Karpas-422 (cell line): ENCODE measurements around the gene SH3TC1. TPM values are rescaled to one million over a fixed set of nuclear protein-coding genes. Genes with fewer than 3 reads are reported as not detected.

Experiments used
- DNase-seq: peaks from one replicate; pipeline ENCODE4 v3.0.0-alpha.2; 2015
- H2AFZ ChIP-seq: fragments of 200-600 bp; sonication (generic); 2 replicates; pipeline ENCODE4 v1.6.1; 2014; ENCODE audit warnings: antibody characterized with exemption, low read length, mixed read lengths
- H3K27ac ChIP-seq: fragments of 200-600 bp; sonication (generic); 2 replicates; pipeline ENCODE4 v1.5.1; 2014; ENCODE audit warnings: mild to moderate bottlenecking, low read length, moderate library complexity
- H3K27me3 ChIP-seq: fragments of 200-600 bp; sonication (generic); 2 replicates; pipeline ENCODE4 v1.6.1; 2014; ENCODE audit warnings: low read length, mixed read lengths
- H3K36me3 ChIP-seq: fragments of 200-600 bp; sonication (generic); 2 replicates; pipeline ENCODE4 v1.6.1; 2014; ENCODE audit warnings: low read length, mixed read lengths; ENCODE audit not compliant: insufficient read depth
- H3K4me1 ChIP-seq: fragments of 200-600 bp; sonication (generic); 2 replicates; pipeline ENCODE4 v1.6.1; 2014; ENCODE audit warnings: mild to moderate bottlenecking, low read length, mixed read lengths
- H3K4me2 ChIP-seq: fragments of 200-600 bp; sonication (generic); 2 replicates; pipeline ENCODE4 v1.6.1; 2014; ENCODE audit warnings: low read length, low read depth, mild to moderate bottlenecking; ENCODE audit not compliant: poor library complexity, severe bottlenecking
- H3K4me3 ChIP-seq: fragments of 200-600 bp; sonication (generic); 2 replicates; pipeline ENCODE4 v1.5.1; 2014; ENCODE audit warnings: mild to moderate bottlenecking, antibody characterized with exemption, low read length, mixed read lengths
- H3K79me2 ChIP-seq: fragments of 200-600 bp; sonication (generic); 2 replicates; pipeline ENCODE4 v1.6.1; 2014; ENCODE audit warnings: mild to moderate bottlenecking, low read length, mixed read lengths
- H3K9ac ChIP-seq: fragments of 200-600 bp; sonication (generic); 2 replicates; pipeline ENCODE4 v1.6.0; 2014; ENCODE audit warnings: low read length
- H3K9me2 ChIP-seq: fragments of 200-600 bp; sonication (generic), shearing (Covaris generic); replicated peaks from 2 replicates; pipeline ENCODE4 v1.6.0; 2014; ENCODE audit warnings: mild to moderate bottlenecking, low read length, moderate library complexity; ENCODE audit not compliant: insufficient read depth
- H3K9me3 ChIP-seq: fragments of 300-700, 200-600 bp; sonication (generic); 2 replicates; pipeline ENCODE4 v1.6.1; 2014; ENCODE audit warnings: low read length, mixed read lengths
- H4K20me1 ChIP-seq: fragments of 200-600 bp; sonication (generic); 2 replicates; pipeline ENCODE4 v1.6.1; 2014; ENCODE audit warnings: mild to moderate bottlenecking, antibody characterized with exemption, low read length, low read depth; ENCODE audit not compliant: insufficient read depth
- total RNA-seq: library from RNA; depleted of rRNA; stranded (reverse); fragments of >200 nt; shearing (Covaris generic); gene quantifications from 2 replicates; pipeline ENCODE4 v1.2.3, GENCODE V29; 2014; ENCODE audit warnings: low replicate concordance

SH3TC1 gene
- total RNA-seq, 1 experiment from 2014 or later: 6.9 TPM

DNA sequence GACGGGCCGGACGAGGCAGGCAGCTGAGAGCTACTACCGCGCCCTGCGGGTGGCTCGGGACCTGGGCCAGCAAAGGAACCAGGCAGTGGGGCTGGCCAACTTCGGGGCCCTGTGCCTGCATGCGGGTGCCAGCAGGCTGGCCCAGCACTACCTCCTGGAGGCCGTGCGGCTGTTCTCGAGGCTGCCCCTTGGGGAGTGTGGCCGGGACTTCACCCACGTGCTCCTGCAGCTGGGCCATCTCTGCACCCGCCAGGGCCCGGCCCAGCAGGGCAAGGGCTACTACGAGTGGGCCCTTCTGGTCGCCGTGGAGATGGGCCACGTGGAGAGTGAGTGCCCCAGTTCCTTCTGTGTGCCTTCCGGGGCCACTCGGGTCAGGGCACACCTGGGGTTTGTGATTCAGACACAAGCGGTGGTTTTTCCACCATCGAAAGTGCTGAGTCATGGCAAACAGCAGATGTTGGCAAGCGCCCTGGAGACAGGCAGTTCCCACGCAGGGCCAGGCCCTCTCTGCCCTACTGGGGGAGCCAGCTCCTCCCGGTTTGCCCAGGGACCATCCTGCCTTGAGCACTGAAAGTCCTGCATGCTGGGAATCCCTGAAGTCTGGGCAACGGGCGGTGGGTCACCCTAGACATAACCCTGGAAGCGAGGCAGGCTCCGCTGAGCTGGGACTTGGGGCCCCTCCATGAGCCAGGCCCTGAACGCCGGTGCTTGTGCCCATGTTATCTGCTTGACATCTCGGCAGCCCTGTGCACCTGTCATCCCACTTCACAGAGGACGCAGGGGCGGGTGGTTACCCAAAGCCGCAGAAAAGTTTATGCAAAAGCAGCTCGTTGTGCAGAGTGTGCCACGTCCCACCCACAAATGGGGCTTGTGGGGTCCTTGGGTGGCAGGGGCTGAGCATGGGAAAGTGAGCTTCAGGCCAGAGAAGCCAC is 29.5 kb downstream of the SH3TC1 start:
- Histone ChIP-seq H3K4me3 (no peak overlapping the region), H3K27me3 (no peaks in the 10 kb centered on the region), H3K27ac (no peak overlapping the region), H3K9me3 (no peaks in the 10 kb centered on the region), H2AFZ (no peak overlapping the region), H3K4me2 (no peak overlapping the region), H3K4me1 (peaks cover 9% of the 10 kb centered on the region), H3K79me2 (no peaks in the 10 kb centered on the region), H4K20me1 (no peaks in the 10 kb centered on the region), H3K9ac (no peak overlapping the region), H3K9me2 (no peaks in the 10 kb centered on the region), H3K36me3 (no peaks in the 10 kb centered on the region)
- no peak for DNase-seq

DNA sequence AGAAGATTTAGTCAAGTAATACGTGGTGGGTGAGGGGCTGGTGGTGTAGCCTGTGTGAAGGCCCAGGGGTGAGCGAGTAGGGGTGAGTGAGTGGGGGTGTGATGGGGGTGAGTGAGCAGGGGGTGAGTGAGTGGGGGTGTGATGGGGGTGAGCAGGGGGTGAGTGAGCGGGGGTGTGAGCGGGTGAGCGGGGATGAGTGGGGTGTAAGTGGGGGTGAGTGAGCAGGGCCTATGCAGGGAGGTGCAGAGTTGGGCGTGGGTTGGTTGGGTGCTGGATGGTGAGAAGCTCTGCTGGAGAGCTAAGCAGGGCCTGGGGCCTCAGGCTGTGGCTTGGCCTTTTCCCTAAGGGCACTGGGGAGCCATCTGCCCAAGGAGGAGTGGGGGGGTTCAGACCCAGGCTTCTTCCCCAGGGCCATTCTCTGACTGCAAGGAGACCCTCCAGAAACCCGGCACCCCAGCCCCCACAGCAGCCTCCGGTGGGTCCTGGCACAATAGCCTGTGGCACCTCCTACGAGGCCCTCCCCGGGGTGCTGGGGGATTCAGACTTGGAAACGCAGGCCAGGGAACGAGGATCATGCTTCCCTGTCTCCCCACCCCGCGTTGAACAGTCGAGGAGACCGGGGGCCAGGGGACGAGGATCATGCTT is 30.4 kb downstream of the SH3TC1 start:
- Histone ChIP-seq H3K9me3 (no peaks in the 10 kb centered on the region), H3K4me1 (peaks cover 9% of the 10 kb centered on the region), H3K4me2 (no peak overlapping the region), H3K27ac (no peak overlapping the region), H3K4me3 (no peak overlapping the region), H3K36me3 (no peaks in the 10 kb centered on the region), H3K79me2 (no peaks in the 10 kb centered on the region), H3K27me3 (no peaks in the 10 kb centered on the region), H2AFZ (no peak overlapping the region), H4K20me1 (no peaks in the 10 kb centered on the region), H3K9me2 (no peaks in the 10 kb centered on the region), H3K9ac (no peak overlapping the region)
- no peak for DNase-seq

DNA sequence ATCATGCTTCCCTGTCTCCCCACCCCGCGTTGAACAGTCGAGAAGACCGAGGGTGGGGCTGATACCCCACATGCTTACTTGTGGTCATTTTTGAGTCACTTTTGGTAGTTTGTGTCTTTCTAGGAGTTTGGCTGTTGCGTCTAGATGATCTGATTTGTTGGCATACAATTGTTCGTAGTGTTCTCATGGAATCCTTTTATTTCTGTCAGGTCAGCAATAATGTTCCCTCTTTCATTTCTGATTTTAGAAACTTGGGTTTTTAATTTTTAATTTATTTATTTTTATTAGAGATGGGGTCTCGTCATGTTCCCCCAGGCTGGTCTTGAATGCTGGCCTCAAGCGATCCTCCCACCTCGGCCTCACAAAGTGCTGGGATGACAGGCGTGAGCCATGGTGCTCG is 30.9 kb downstream of the SH3TC1 start:
- Histone ChIP-seq H3K9ac (no peak overlapping the region), H3K4me3 (no peak overlapping the region), H2AFZ (no peak overlapping the region), H3K27ac (no peak overlapping the region), H3K9me2 (no peaks in the 10 kb centered on the region), H3K36me3 (no peaks in the 10 kb centered on the region), H4K20me1 (no peaks in the 10 kb centered on the region), H3K4me2 (no peak overlapping the region), H3K9me3 (no peaks in the 10 kb centered on the region), H3K79me2 (no peaks in the 10 kb centered on the region), H3K27me3 (no peaks in the 10 kb centered on the region), H3K4me1 (peaks cover 9% of the 10 kb centered on the region)
- DNase-seq: no peak

DNA sequence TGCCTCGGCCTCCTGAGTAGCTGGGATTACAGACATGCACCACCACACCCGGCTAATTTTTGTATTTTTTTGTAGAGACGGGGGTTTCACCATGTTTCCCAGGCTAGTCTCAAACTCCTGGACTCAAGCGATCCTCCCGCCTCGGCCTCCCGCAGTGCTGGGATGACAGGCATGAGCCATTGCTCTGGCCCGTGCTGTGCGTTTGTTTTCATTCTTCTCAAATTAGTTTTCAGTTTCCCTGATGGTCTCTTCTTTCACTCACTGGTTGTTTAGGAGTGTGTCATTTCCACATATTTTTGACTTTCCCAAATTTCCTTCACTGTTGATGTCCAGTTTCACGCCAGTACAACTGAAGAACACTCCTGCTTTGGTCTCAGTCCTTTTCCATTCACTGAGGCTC is 31.8 kb downstream of the SH3TC1 start:
- Histone ChIP-seq H3K4me3 (no peak overlapping the region), H3K27me3 (no peaks in the 10 kb centered on the region), H3K27ac (no peak overlapping the region), H3K4me1 (peaks cover 9% of the 10 kb centered on the region), H3K36me3 (no peaks in the 10 kb centered on the region), H3K9me3 (no peaks in the 10 kb centered on the region), H3K9me2 (no peaks in the 10 kb centered on the region), H3K4me2 (no peak overlapping the region), H3K79me2 (no peaks in the 10 kb centered on the region), H3K9ac (no peak overlapping the region), H4K20me1 (no peaks in the 10 kb centered on the region), H2AFZ (no peak overlapping the region)
- no peak for DNase-seq

DNA sequence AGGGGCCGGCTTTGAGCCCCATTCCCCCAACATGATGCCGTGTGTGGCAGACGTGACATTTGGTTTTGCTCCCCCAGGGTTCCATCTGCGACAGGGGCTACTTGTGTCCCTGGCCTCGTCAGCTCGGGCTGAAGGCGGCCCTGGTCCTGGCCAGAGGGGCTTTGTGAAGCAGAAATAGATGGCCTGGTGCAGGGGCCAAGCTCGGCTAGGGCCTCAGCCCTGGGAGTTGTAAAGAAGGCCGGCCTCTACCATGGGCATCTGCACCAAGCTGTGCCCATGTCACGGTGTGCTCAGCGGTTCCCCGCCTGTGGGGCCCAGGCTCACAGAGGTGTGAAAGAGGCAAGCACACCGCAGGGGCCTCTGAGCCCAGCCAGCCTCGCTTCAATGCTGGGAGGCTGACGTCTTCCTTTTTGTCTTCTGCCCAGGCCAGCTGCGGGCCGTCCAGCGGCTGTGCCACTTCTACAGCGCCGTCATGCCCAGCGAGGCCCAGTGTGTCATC is 32.5 kb downstream of the SH3TC1 start:
- Histone ChIP-seq H3K4me1 (peaks cover 9% of the 10 kb centered on the region), H3K9me2 (no peaks in the 10 kb centered on the region), H3K79me2 (no peaks in the 10 kb centered on the region), H3K27me3 (no peaks in the 10 kb centered on the region), H3K4me3 (no peak overlapping the region), H3K27ac (no peak overlapping the region), H3K9me3 (no peaks in the 10 kb centered on the region), H2AFZ (no peak overlapping the region), H3K4me2 (no peak overlapping the region), H3K36me3 (no peaks in the 10 kb centered on the region), H4K20me1 (no peaks in the 10 kb centered on the region), H3K9ac (no peak overlapping the region)
- no peak for DNase-seq

DNA sequence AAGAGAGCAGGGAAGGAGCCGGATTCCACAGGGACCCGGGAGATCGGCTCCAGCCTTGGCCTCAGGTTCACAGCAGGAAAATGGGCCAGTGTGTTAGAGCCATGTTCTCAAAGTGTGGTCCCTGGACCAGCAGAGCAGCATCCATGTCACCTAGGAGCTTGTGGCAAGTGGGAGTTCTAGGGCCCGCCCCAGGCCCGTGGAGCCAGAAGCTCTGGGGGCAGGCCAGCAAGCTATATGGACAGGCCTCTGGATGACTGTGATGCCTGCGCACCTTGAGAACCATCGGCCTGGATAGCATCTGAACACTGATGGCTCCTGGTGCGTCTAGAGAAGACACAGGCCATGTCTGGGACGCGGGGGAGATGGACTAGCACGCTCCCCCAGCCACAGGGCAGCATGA is 33.7 kb downstream of the SH3TC1 start:
- no peaks in the 10 kb centered on the region for H3K79me2 ChIP-seq
- no peaks in the 10 kb centered on the region for H3K27me3 ChIP-seq
- no peaks in the 10 kb centered on the region for H3K9me2 ChIP-seq
- no peaks in the 10 kb centered on the region for H3K9me3 ChIP-seq
- no peak overlapping the region for H3K4me3 ChIP-seq
- H3K4me2 ChIP-seq: no peak overlapping the region
- no peak overlapping the region for H3K27ac ChIP-seq
- H3K9ac ChIP-seq: no peak overlapping the region
- H3K4me1 ChIP-seq: peaks cover 9% of the 10 kb centered on the region
- H4K20me1 ChIP-seq: no peaks in the 10 kb centered on the region
- no peak overlapping the region for H2AFZ ChIP-seq
- H3K36me3 ChIP-seq: no peaks in the 10 kb centered on the region
- DNase-seq: no peak

DNA sequence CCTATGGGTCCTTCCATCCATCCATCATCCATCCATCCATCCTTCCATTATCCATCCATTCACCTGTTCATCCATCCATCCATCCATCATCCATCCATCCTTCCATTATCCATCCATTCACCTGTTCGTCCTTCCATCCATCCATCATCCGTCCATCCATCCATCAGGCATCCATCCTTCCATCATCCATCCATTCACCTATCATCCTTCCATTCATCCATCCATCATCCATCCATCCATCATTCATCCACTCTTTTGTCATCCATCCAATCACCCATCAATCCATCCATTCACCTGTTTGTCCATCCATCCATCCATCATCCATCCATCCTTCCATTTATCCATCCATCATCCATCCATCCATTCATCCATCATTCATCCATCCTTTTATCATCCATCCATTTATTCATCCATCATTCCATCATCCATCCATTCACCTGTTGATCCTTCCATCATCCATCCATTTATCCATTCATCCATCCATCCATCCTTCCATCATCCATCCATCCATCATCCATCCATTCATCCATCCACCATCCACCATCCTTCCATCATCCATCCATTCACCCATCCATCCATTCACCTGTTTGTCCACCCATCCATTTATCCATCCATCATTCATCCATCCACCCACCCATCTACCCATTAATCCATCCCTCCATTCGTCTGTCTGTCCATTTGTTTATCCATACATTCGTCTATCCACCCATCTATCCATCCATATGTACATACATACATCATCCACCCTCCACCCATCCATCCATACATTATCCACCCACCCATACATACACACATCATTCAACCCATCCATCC is 34.8 kb downstream of the SH3TC1 start:
- no peaks in the 10 kb centered on the region for H4K20me1 ChIP-seq
- H3K4me3 ChIP-seq: no peak overlapping the region
- no peak overlapping the region for H3K9ac ChIP-seq
- H3K79me2 ChIP-seq: no peaks in the 10 kb centered on the region
- H3K27me3 ChIP-seq: no peaks in the 10 kb centered on the region
- peaks cover 9% of the 10 kb centered on the region for H3K4me1 ChIP-seq
- no peak overlapping the region for H2AFZ ChIP-seq
- no peaks in the 10 kb centered on the region for H3K9me2 ChIP-seq
- DNase-seq: no peak
- no peak overlapping the region for H3K4me2 ChIP-seq
- no peaks in the 10 kb centered on the region for H3K9me3 ChIP-seq
- H3K36me3 ChIP-seq: no peaks in the 10 kb centered on the region
- H3K27ac ChIP-seq: no peak overlapping the region

DNA sequence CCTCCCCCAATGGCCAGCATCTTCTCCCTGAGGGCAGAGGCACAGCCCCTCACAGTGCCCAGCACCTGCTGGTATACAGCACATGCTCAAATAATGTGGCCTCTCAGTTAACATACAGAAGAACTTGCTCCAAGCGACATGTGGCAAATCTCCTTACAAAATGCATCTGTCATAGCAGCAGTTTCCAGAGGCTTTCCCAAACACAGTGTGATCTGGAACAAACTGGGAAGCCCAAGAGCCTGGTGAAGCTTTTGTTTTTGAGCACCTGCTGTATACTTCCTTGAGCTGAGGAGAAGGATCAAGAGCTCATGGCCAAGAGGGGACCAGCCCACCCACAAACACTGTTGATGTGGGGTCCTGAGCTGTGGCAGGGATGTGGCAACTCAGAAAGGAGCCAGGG is 35.6 kb downstream of the SH3TC1 start:
- no peaks in the 10 kb centered on the region for H3K27me3 ChIP-seq
- H3K36me3 ChIP-seq: no peaks in the 10 kb centered on the region
- no peak overlapping the region for H3K27ac ChIP-seq
- H3K79me2 ChIP-seq: no peaks in the 10 kb centered on the region
- H3K4me1 ChIP-seq: peaks cover 10% of the 10 kb centered on the region
- H3K4me2 ChIP-seq: no peak overlapping the region
- no peak overlapping the region for H3K4me3 ChIP-seq
- no peaks in the 10 kb centered on the region for H3K9me3 ChIP-seq
- no peak overlapping the region for H3K9ac ChIP-seq
- DNase-seq: no peak
- no peaks in the 10 kb centered on the region for H4K20me1 ChIP-seq
- H2AFZ ChIP-seq: no peak overlapping the region
- no peaks in the 10 kb centered on the region for H3K9me2 ChIP-seq
